ENCODE data around the gene THAP7.

- no peak for TF ChIP-seq CTCF (IDR thresholded peaks at IDR 0.05)
- TF ChIP-seq POLR2A (IDR thresholded peaks at IDR 0.05) = no peak
These were observed 7.0 kb downstream of the THAP7 start for GRCh38 chr22:20994902-20995241.
